ENCODE data around the gene CUL4B. TPM values are rescaled to one million over a fixed set of nuclear protein-coding genes. Genes with fewer than 3 reads are reported as not detected.
A peak's percentile ranks its signal among the peaks of the same experiment; 100 is the strongest.

The CUL4B gene
- total RNA-seq (2014; rRNA removed; shearing (Covaris generic)) (42.9 and 44.5 TPM in 2 replicates), polyA plus RNA-seq (2016; fragmentation: Nextera tagmentation; extraction: Ambion mirVana) (9.1 and 12.7 TPM in 2 replicates)
- long read RNA-seq, full-length matches to known transcripts, result 2 of 4 reads
- long read RNA-seq, partial matches to known transcripts, result 0 of 4 reads
- long read RNA-seq, other reads (novel, unspliced or antisense), result 2 of 4 reads

GRCh38 chrX:120560842-120561633 lies at the start of gene CUL4B:
CUL4B (minus strand) TSS chrX:120560962; CDS start chrX:120560638, 324 bp downstream.
- H3K9me3 Mint-ChIP-seq, result no peaks in the 10 kb centered on the region
- ATAC-seq (peak; percentile 76), DNase-seq (ENCODE audit: low spot score) (peak; percentile 89)
- H3K9me2 ChIP-seq (ENCODE audit: insufficient read depth), result no peaks in the 10 kb centered on the region
- peak within 1 kb of the TSS; percentile 98 for H3K27ac ChIP-seq (ENCODE audit: low read depth)
- H3F3A ChIP-seq (replicated peaks; ENCODE audit: low read depth), result no peaks in the 10 kb centered on the region
- H3K27ac Mint-ChIP-seq, result peak within 1 kb of the TSS; percentile 97
- no peaks in the 10 kb centered on the region for H3K27me3 ChIP-seq (ENCODE audit: insufficient read depth)
- peaks cover 22% of the 10 kb centered on the region for H3K79me2 ChIP-seq (replicated peaks; ENCODE audit: insufficient read depth)
- peaks cover 12% of the 10 kb centered on the region; the same call in 2 of the 3 replicates for H3K36me3 Mint-ChIP-seq (ENCODE audit: low read depth)
- H3K4me3 ChIP-seq, result peak within 1 kb of the TSS; percentile 80
- no peaks in the 10 kb centered on the region for H4K20me1 ChIP-seq (replicated peaks; ENCODE audit: insufficient read depth)
- peaks cover 6% of the 10 kb centered on the region for H3K4me1 ChIP-seq (ENCODE audit: insufficient read depth)
- H3K36me3 ChIP-seq (ENCODE audit: insufficient read depth), result no peaks in the 10 kb centered on the region
- peak within 1 kb of the TSS; percentile 86 for H3K4me2 ChIP-seq
- H3K27me3 Mint-ChIP-seq (ENCODE audit: insufficient read depth, low read depth, poor library complexity), result peaks cover 7% of the 10 kb centered on the region
- peaks cover 5% of the 10 kb centered on the region for H3K4me1 Mint-ChIP-seq
- TF ChIP-seq, protein P1, sequence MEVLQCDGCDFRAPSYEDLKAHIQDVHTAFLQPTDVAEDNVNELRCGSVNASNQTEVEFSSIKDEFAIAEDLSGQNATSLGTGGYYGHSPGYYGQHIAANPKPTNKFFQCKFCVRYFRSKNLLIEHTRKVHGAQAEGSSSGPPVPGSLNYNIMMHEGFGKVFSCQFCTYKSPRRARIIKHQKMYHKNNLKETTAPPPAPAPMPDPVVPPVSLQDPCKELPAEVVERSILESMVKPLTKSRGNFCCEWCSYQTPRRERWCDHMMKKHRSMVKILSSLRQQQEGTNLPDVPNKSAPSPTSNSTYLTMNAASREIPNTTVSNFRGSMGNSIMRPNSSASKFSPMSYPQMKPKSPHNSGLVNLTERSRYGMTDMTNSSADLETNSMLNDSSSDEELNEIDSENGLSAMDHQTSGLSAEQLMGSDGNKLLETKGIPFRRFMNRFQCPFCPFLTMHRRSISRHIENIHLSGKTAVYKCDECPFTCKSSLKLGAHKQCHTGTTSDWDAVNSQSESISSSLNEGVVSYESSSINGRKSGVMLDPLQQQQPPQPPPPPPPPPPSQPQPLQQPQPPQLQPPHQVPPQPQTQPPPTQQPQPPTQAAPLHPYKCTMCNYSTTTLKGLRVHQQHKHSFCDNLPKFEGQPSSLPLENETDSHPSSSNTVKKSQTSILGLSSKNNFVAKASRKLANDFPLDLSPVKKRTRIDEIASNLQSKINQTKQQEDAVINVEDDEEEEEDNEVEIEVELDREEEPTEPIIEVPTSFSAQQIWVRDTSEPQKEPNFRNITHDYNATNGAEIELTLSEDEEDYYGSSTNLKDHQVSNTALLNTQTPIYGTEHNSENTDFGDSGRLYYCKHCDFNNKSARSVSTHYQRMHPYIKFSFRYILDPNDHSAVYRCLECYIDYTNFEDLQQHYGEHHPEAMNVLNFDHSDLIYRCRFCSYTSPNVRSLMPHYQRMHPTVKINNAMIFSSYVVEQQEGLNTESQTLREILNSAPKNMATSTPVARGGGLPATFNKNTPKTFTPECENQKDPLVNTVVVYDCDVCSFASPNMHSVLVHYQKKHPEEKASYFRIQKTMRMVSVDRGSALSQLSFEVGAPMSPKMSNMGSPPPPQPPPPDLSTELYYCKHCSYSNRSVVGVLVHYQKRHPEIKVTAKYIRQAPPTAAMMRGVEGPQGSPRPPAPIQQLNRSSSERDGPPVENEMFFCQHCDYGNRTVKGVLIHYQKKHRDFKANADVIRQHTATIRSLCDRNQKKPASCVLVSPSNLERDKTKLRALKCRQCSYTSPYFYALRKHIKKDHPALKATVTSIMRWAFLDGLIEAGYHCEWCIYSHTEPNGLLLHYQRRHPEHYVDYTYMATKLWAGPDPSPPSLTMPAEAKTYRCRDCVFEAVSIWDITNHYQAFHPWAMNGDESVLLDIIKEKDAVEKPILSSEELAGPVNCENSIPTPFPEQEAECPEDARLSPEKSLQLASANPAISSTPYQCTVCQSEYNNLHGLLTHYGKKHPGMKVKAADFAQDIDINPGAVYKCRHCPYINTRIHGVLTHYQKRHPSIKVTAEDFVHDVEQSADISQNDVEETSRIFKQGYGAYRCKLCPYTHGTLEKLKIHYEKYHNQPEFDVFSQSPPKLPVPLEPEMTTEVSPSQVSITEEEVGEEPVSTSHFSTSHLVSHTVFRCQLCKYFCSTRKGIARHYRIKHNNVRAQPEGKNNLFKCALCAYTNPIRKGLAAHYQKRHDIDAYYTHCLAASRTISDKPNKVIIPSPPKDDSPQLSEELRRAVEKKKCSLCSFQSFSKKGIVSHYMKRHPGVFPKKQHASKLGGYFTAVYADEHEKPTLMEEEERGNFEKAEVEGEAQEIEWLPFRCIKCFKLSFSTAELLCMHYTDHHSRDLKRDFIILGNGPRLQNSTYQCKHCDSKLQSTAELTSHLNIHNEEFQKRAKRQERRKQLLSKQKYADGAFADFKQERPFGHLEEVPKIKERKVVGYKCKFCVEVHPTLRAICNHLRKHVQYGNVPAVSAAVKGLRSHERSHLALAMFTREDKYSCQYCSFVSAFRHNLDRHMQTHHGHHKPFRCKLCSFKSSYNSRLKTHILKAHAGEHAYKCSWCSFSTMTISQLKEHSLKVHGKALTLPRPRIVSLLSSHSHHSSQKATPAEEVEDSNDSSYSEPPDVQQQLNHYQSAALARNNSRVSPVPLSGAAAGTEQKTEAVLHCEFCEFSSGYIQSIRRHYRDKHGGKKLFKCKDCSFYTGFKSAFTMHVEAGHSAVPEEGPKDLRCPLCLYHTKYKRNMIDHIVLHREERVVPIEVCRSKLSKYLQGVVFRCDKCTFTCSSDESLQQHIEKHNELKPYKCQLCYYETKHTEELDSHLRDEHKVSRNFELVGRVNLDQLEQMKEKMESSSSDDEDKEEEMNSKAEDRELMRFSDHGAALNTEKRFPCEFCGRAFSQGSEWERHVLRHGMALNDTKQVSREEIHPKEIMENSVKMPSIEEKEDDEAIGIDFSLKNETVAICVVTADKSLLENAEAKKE (CRISPR knock-in tag; IDR thresholded peaks at IDR 0.05), result no peak
- no peak for TF ChIP-seq EZH2phosphoT487 (IDR thresholded peaks at IDR 0.05; ENCODE audit: unreplicated experiment)
- no peak for TF ChIP-seq ETS1 (IDR thresholded peaks at IDR 0.05)
- TF ChIP-seq JUNB (IDR thresholded peaks at IDR 0.05; ENCODE audit: unreplicated experiment), result no peak
- TF ChIP-seq POLR2AphosphoS5 (IDR thresholded peaks at IDR 0.05; ENCODE audit: low read depth), result no peak; the same call in 1 of the 2 replicates
- TF ChIP-seq STAT1 (IDR thresholded peaks at IDR 0.05; ENCODE audit: unreplicated experiment), result no peak
- TF ChIP-seq, protein P2, sequence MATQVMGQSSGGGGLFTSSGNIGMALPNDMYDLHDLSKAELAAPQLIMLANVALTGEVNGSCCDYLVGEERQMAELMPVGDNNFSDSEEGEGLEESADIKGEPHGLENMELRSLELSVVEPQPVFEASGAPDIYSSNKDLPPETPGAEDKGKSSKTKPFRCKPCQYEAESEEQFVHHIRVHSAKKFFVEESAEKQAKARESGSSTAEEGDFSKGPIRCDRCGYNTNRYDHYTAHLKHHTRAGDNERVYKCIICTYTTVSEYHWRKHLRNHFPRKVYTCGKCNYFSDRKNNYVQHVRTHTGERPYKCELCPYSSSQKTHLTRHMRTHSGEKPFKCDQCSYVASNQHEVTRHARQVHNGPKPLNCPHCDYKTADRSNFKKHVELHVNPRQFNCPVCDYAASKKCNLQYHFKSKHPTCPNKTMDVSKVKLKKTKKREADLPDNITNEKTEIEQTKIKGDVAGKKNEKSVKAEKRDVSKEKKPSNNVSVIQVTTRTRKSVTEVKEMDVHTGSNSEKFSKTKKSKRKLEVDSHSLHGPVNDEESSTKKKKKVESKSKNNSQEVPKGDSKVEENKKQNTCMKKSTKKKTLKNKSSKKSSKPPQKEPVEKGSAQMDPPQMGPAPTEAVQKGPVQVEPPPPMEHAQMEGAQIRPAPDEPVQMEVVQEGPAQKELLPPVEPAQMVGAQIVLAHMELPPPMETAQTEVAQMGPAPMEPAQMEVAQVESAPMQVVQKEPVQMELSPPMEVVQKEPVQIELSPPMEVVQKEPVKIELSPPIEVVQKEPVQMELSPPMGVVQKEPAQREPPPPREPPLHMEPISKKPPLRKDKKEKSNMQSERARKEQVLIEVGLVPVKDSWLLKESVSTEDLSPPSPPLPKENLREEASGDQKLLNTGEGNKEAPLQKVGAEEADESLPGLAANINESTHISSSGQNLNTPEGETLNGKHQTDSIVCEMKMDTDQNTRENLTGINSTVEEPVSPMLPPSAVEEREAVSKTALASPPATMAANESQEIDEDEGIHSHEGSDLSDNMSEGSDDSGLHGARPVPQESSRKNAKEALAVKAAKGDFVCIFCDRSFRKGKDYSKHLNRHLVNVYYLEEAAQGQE (IDR thresholded peaks at IDR 0.05; ENCODE audit: unreplicated experiment), result no peak
- TF ChIP-seq ZNF331 (CRISPR knock-in tag; IDR thresholded peaks at IDR 0.05; ENCODE audit: low read depth), result no peak
- H3K4me3 Mint-ChIP-seq, result peak within 1 kb of the TSS; percentile 92
- H2AFZ ChIP-seq, result peak within 1 kb of the TSS; percentile 67; the same call in 1 of the 2 replicates

All from GM23338 (cell line).